Measurements from ENCODE around the gene BICC1.

- no peak for TF ChIP-seq POLR2AphosphoS5 (IDR thresholded peaks at IDR 0.05; ENCODE audit: low read depth, low read length)
- TF ChIP-seq SIN3A (IDR thresholded peaks at IDR 0.05; ENCODE audit: borderline replicate concordance, insufficient read depth, low read length): no peak
- no peak for TF ChIP-seq REST (IDR thresholded peaks at IDR 0.05; ENCODE audit: insufficient read depth in 1 of 2, low read depth in 2 of 2, low read length in 2 of 2)
These were observed 97.0 kb downstream of the BICC1 start for GRCh38 chr10:58609532-58610150.
